RWPE2 (cell line): ENCODE results near the gene RAB1A.
"Not testable (repeated sequence)": the region's sequence is repeated elsewhere in the genome, so short reads cannot be mapped to it uniquely, and the experiment has no call there.

Experiments
- ATAC-seq: fragments of 200-7000 bp; cut with Tn5 transposase; 3 replicates; pipeline ENCODE4 v1.9.1; 2021; ENCODE audit warnings: low read depth
- DNase-seq: peaks from one replicate; pipeline ENCODE4 v3.0.0-alpha.2; 2020; ENCODE audit warnings: low spot score
- H3K27ac ChIP-seq: fragments of 450-650 bp; 2 replicates; pipeline ENCODE4 v1.5.1; 2017; ENCODE audit warnings: mild to moderate bottlenecking; ENCODE audit not compliant: poor library complexity, severe bottlenecking
- H3K27me3 ChIP-seq: fragments of 250-450 bp; sonication (Bioruptor Pico); 2 replicates; pipeline ENCODE4 v1.5.1; 2021; ENCODE audit warnings: mild to moderate bottlenecking, moderate library complexity; ENCODE audit not compliant: insufficient read depth, poor library complexity, severe bottlenecking
- H3K36me3 ChIP-seq: fragments of 250-450 bp; sonication (Bioruptor Pico); 2 replicates; pipeline ENCODE4 v1.5.1; 2020; ENCODE audit warnings: low read depth, mild to moderate bottlenecking, moderate library complexity
- H3K4me1 ChIP-seq: fragments of 250-450 bp; sonication (Bioruptor Pico); 2 replicates; pipeline ENCODE4 v1.5.1; 2021; ENCODE audit warnings: mild to moderate bottlenecking, moderate library complexity; ENCODE audit not compliant: insufficient read depth, poor library complexity, severe bottlenecking
- H3K4me3 ChIP-seq: fragments of 250-450 bp; sonication (Bioruptor Pico); 2 replicates; pipeline ENCODE4 v1.5.1; 2021; ENCODE audit warnings: mild to moderate bottlenecking, moderate library complexity; ENCODE audit not compliant: severe bottlenecking
- H3K9me3 ChIP-seq: fragments of 250-450 bp; sonication (Bioruptor Pico); 2 replicates; pipeline ENCODE4 v1.5.1; 2021; ENCODE audit warnings: mild to moderate bottlenecking, moderate library complexity; ENCODE audit not compliant: severe bottlenecking
- CTCF ChIP-seq: fragments of 450-650 bp; IDR thresholded peaks from one replicate; pipeline ENCODE4 v1.5.1; 2017; ENCODE audit warnings: mild to moderate bottlenecking, moderate library complexity; ENCODE audit not compliant: poor library complexity, severe bottlenecking

RAB1A gene

GRCh38 chr2:65129826-65130663 is at the start of gene RAB1A:
RAB1A (minus strand) TSS chr2:65130106; CDS start chr2:65129915, 191 bp downstream.
- peak; percentile 42 for TF ChIP-seq CTCF
- Histone ChIP-seq H3K36me3 (peaks cover 14% of the 10 kb centered on the region), H3K27me3 (no peaks in the 10 kb centered on the region), H3K4me1 (peaks cover 16% of the 10 kb centered on the region), H3K27ac (peak within 1 kb of the TSS; percentile 59), H3K9me3 (no peaks in the 10 kb centered on the region), H3K4me3 (peak within 1 kb of the TSS; percentile 72)
- DNase-seq (peak; percentile 99), ATAC-seq (peak; percentile 98)

- no peaks in the 10 kb centered on the region for H3K27me3 ChIP-seq
- no peaks in the 10 kb centered on the region for H3K36me3 ChIP-seq
- ATAC-seq, result no peak
- no peaks in the 10 kb centered on the region for H3K4me1 ChIP-seq
- DNase-seq, result no peak
- H3K9me3 ChIP-seq, result no peaks in the 10 kb centered on the region
- H3K4me3 ChIP-seq, result no peak overlapping the region
- no peak overlapping the region for H3K27ac ChIP-seq
- no peak for TF ChIP-seq CTCF
Measured at GRCh38 chr2:65177751-65178442, 48.0 kb upstream of the RAB1A start.

GRCh38 chr2:65175894-65176530 is 46.1 kb upstream of the RAB1A start:
- H3K4me3 ChIP-seq, result no peak overlapping the region
- no peak for DNase-seq
- H3K36me3 ChIP-seq, result no peaks in the 10 kb centered on the region
- H3K27ac ChIP-seq, result no peak overlapping the region
- ATAC-seq, result no peak; the same call in 2 of the 3 replicates
- no peak for TF ChIP-seq CTCF
- no peaks in the 10 kb centered on the region for H3K27me3 ChIP-seq
- H3K9me3 ChIP-seq, result no peaks in the 10 kb centered on the region
- no peaks in the 10 kb centered on the region for H3K4me1 ChIP-seq

- H3K36me3 ChIP-seq, H3K4me1 ChIP-seq, H3K27ac ChIP-seq, DNase-seq, H3K4me3 ChIP-seq, H3K9me3 ChIP-seq, H3K27me3 ChIP-seq: not testable (repeated sequence)
- ATAC-seq, result peak; percentile 46; the same call in 1 of the 3 replicates
Measured at GRCh38 chr2:65174031-65174430, 44.1 kb upstream of the RAB1A start.

GRCh38 chr2:65172994-65173790 is 43.3 kb upstream of the RAB1A start:
- no peak for TF ChIP-seq CTCF
- no peak for ATAC-seq
- Histone ChIP-seq H3K27me3 (no peaks in the 10 kb centered on the region), H3K9me3 (no peaks in the 10 kb centered on the region), H3K4me1 (no peaks in the 10 kb centered on the region), H3K36me3 (no peaks in the 10 kb centered on the region), H3K4me3 (no peak overlapping the region), H3K27ac (no peak overlapping the region)
- no peak for DNase-seq

- H3K9me3 ChIP-seq, DNase-seq, H3K27ac ChIP-seq, ATAC-seq, H3K27me3 ChIP-seq, H3K4me1 ChIP-seq, H3K36me3 ChIP-seq, H3K4me3 ChIP-seq: not testable (repeated sequence)
Measured at GRCh38 chr2:65170611-65171477, 40.9 kb upstream of the RAB1A start.
